ELF-1 (cell line): ENCODE measurements around the gene B4GALNT1.
A peak's percentile ranks its signal among the peaks of the same experiment; 100 is the strongest.
"Not testable (repeated sequence)": the region's sequence is repeated elsewhere in the genome, so short reads cannot be mapped to it uniquely, and the experiment has no call there.

Source experiments
- DNase-seq: peaks from one replicate; pipeline ENCODE4 v3.0.0-alpha.2; 2016; ENCODE audit warnings: low read depth, low spot score

B4GALNT1 gene

GRCh38 chr12:57637364-57637763 is 4.4 kb upstream of the B4GALNT1 start:
- DNase-seq: no peak

GRCh38 chr12:57636731-57637130 is 3.7 kb upstream of the B4GALNT1 start:
- DNase-seq: not testable (repeated sequence)

GRCh38 chr12:57632073-57632957 is 686 bp downstream of the B4GALNT1 start:
- peak; percentile 44 for DNase-seq

- DNase-seq: no peak
These were observed 1.4 kb downstream of the B4GALNT1 start for GRCh38 chr12:57631566-57632072.

GRCh38 chr12:57630891-57631433 is 2.0 kb downstream of the B4GALNT1 start:
- DNase-seq: no peak

- DNase-seq: peak; percentile 2
These were observed 3.0 kb downstream of the B4GALNT1 start for GRCh38 chr12:57629897-57630471.

GRCh38 chr12:57628280-57629191 is 4.5 kb downstream of the B4GALNT1 start:
- DNase-seq: no peak

- peak; percentile 18 for DNase-seq
These were observed 5.3 kb downstream of the B4GALNT1 start for GRCh38 chr12:57627501-57628279.

GRCh38 chr12:57626921-57627445 is 6.0 kb downstream of the B4GALNT1 start:
- DNase-seq: no peak

GRCh38 chr12:57626111-57626920 is 6.7 kb downstream of the B4GALNT1 start:
- DNase-seq: no peak

GRCh38 chr12:57625261-57626032 is 7.6 kb downstream of the B4GALNT1 start:
- DNase-seq: no peak

GRCh38 chr12:57624441-57625220 is 8.4 kb downstream of the B4GALNT1 start:
- no peak for DNase-seq

- DNase-seq: no peak
These were observed 9.1 kb downstream of the B4GALNT1 start for GRCh38 chr12:57623811-57624390.

- no peak for DNase-seq
These were observed 9.6 kb downstream of the B4GALNT1 start for GRCh38 chr12:57623385-57623784.

- DNase-seq: no peak
These were observed 10.4 kb downstream of the B4GALNT1 start for GRCh38 chr12:57622293-57623245.

GRCh38 chr12:57621497-57622292 is 11.3 kb downstream of the B4GALNT1 start:
- peak; percentile 69 for DNase-seq
